SH-SY5Y (cell line): ENCODE measurements around the gene HSD3B7.

Source experiments
- GATA2 ChIP-seq: IDR thresholded peaks from 2 replicates; pipeline ENCODE4 v1.6.1; 2011; ENCODE audit warnings: mild to moderate bottlenecking, low read depth, low read length
- GATA3 ChIP-seq: IDR thresholded peaks from 2 replicates; pipeline ENCODE4 v1.6.1; 2011; ENCODE audit warnings: low read depth, mild to moderate bottlenecking, low read length, moderate library complexity

HSD3B7 gene

DNA sequence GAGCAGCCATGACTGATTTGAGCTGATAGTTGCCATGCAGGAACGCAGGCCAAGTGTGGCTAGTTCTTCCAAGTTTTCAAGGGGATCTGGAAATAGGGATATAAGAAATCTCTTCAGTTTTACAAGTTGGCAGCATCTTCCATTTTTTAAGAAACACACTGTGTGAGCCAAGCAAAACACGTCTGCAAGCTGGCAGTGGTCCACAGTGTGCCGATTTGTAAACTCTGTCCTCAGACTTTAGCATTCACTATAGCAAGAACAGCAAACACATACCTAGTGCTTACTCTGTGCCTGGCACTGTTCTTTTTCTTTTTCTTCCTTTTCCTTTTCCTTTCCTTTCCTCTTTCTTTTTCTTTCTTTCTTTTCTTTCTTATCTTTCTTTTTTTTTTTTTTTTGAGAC is 33.3 kb upstream of the HSD3B7 start:
- TF ChIP-seq GATA2 (no peak), GATA3 (no peak)

GRCh38 chr16:30953111-30953510 is 31.9 kb upstream of the HSD3B7 start:
- TF ChIP-seq GATA3, result no peak
- no peak for TF ChIP-seq GATA2

DNA sequence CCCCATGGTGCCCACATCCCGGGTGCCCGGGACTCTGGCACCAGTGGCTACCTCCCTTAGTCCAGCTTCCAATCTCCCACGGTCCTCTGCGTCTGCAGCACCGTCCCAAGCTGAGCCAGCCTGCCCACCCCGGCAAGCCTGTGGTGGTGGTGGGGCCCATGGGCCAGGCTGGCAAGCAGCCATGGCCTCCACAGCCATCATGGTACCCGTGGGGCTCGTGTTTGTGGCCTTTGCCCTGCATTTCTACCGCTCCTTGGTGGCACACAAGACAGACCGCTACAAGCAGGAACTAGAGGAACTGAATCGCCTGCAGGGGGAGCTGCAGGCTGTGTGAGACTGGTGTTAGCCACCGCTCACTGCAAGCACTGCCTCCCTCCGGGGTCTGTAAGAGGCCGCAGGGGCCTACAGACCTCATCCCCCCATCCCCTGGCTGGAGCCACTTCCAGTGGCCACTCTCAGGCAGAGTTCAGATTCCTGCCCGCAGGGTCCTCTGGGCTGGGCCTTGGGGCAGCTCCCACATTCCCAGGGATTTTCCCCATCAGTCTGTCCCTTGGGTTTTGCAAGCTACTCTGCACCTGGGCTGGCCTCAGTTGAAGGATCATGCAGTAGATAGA is 31.4 kb upstream of the HSD3B7 start:
- TF ChIP-seq GATA2, result no peak
- no peak for TF ChIP-seq GATA3

GRCh38 chr16:30954993-30955392 is 30.0 kb upstream of the HSD3B7 start:
- no peak for TF ChIP-seq GATA3
- no peak for TF ChIP-seq GATA2

DNA sequence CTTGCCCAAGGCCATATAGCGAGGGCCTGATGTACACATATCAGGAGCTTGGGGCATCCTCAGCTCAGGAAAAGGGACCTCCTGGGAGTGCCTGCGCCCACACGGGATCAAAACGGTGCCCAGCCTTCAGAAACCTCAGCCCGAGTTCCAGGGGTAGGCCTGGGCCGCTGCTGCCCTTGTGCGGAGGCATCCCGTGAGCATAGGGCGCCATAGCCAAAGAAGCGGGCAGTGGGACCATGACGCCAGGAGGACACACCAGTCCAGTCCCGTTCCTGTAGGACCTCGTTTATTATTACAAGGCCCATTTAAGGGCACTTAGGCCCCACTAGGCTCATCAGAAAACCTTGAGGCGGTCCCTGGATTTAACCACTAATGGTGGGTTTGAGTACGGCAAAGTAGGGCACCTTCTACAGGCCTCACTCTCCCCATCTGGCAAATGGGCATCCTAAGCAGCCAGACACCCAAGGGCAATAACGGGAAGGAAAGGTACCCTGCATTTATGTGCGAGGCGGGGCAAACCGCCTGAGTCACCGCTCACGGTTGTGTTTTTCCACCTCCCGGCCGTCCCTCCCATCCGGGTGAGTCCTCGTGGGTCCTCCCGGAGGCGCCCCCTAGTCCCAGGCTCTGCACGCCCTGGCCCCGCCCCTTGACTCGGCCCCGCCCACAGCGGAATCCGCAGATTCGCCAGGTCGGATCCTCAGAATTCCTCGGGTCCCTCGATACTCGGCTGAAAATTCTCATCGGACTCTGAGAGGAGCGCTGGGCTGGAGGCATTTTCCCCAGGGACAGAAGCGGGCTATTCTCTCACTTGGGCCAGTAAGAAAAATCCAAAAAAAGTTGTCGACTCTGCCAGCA is 28.2 kb upstream of the HSD3B7 start:
- no peak for TF ChIP-seq GATA2
- TF ChIP-seq GATA3, result no peak

GRCh38 chr16:30957456-30958174 is 27.4 kb upstream of the HSD3B7 start, which contains the start of gene SETD1A:
Gene SETD1A (plus strand): TSS chr16:30957754. CDS start chr16:30958732, 978 bp downstream.
- TF ChIP-seq GATA2, result no peak
- no peak for TF ChIP-seq GATA3

DNA sequence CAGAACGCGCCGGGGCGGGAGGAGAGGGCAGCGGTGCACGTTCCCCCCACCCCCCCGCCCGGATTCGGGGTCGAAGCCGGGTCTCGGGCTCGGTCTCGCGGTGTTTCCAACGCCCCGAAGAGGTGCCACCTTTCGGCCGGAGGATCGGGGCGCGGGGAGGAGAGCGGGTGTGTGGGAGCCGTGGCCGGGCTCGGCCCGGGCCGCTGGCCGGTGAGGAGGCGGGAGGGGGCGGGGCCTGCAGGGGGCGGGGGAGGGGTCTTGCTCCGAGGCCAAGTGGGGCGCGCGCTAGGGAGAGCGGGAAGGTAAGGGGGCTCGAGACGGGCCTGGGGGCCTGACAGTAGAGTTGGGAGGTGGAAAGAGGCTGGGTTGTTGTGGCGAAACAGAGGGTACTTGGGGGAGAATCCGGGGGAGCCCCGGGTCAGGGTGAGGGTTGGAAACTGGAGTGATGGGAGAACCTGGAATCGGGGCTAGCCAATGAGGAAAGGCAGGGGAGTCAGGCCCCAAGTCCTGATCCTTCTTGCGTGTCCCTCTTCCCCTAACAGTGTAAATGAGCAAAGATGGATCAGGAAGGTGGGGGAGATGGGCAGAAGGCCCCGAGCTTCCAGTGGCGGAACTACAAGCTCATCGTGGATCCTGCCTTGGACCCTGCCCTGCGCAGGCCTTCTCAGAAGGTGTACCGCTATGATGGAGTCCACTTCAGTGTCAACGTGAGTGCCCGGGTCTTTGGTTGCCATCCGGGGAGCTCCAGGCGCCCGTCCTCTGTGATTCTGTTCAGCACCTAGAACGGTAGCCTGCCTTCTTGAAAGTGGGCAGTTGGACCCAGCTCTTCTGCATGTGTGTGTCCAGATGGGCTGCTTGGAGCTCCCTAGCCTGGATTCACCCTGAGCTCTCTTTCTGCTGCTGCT is 26.6 kb upstream of the HSD3B7 start:
- TF ChIP-seq GATA2, result no peak
- no peak for TF ChIP-seq GATA3

DNA sequence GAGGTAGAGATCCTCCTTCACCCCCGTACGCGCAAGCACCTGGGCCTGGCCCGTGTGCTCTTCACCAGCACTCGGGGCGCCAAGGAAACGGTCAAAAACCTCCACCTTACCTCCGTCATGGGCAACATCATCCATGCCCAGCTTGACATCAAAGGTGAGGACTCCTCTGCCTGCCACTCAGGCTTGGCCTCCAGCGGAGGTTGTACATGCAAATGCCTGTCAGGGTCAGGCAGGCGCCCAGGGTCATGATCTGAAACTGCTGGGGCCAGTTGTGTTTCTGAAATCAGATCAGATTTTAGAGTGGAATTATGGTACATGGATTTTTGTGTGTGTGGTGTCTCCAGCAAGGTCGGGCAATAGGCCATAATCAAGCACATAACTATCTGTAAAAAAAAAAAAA is 23.6 kb upstream of the HSD3B7 start:
- no peak for TF ChIP-seq GATA3
- no peak for TF ChIP-seq GATA2

- TF ChIP-seq GATA2 (no peak), GATA3 (no peak)
Observed at GRCh38 chr16:30963925-30964511, 21.0 kb upstream of the HSD3B7 start.

- no peak for TF ChIP-seq GATA2
- TF ChIP-seq GATA3, result no peak
Observed at GRCh38 chr16:30964574-30965226, 20.3 kb upstream of the HSD3B7 start.

DNA sequence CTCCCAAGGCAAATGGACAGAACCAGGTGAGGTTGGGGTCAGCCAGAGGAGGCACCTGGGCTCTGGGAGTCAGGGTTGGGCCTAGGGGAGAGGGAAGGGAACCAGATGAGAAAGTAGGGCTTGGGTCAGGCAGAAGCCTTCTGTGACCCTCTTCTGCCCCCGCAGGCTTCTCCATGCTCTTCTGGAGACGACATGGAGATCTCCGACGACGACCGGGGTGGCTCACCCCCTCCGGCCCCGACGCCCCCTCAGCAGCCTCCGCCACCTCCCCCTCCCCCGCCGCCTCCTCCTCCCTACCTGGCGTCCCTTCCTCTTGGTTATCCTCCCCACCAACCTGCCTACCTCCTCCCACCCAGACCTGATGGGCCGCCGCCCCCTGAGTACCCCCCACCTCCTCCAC is 19.6 kb upstream of the HSD3B7 start:
- no peak for TF ChIP-seq GATA3
- no peak for TF ChIP-seq GATA2

DNA sequence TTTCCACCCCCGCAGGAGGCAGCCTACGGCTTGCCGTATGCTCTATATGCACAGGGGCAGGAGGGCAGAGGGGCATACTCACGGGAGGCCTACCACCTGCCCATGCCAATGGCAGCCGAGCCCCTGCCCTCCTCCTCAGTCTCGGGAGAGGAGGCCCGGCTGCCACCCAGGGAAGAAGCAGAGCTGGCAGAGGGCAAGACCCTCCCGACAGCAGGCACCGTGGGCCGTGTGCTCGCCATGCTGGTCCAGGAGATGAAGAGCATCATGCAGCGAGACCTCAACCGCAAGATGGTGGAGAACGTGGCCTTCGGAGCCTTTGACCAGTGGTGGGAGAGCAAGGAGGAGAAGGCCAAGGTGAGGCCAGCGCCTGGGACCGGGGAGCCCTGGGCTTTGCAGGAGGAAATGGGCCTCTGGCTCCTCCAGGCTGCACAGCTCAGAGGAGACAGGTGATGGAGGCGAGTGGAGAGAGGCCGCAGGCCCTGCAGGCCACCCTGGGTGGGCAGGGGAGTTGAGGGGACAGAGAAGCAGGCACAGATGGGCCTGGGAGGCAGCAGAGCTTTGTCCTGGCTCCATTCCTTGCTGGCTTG is 18.9 kb upstream of the HSD3B7 start:
- TF ChIP-seq GATA3 (no peak), GATA2 (no peak)
